Thoracic aorta (tissue), 2 donors: ENCODE measurements around the gene CRYBA1. TPM values are rescaled to one million over a fixed set of nuclear protein-coding genes. Genes with fewer than 3 reads are reported as not detected.

Experiments used
- ATAC-seq: fragments of 150-250 bp; one replicate; pipeline ENCODE4 v1.8.0; 2017; ENCODE audit warnings: low read depth; ENCODE audit not compliant: insufficient number of reproducible peaks, low FRiP score
- DNase-seq: peaks from one replicate; pipeline ENCODE4 v3.0.0-alpha.2; 2020; ENCODE audit warnings: low spot score
- H3K27ac ChIP-seq, 2 donors: fragments of 200-600 bp; sonication (generic); 1 replicate in 1 of 2; 2 replicates in 1 of 2; pipeline ENCODE4 v1.5.1; 2016; ENCODE audit warnings: mild to moderate bottlenecking in 2 of 2, moderate library complexity in 2 of 2
- H3K27me3 ChIP-seq: fragments of 200-600 bp; sonication (generic); replicated peaks from 2 replicates; pipeline ENCODE4 v1.6.0; 2016; ENCODE audit warnings: mild to moderate bottlenecking; ENCODE audit not compliant: insufficient read depth
- H3K36me3 ChIP-seq: fragments of 200-600 bp; sonication (generic); one replicate; pipeline ENCODE4 v1.5.1; 2016
- H3K4me1 ChIP-seq, 2 donors: fragments of 200-600 bp; sonication (generic); 1 replicate in 1 of 2; 2 replicates in 1 of 2; pipeline versions ENCODE4 v1.5.1 to v1.6.0; 2016; ENCODE audit warnings: low read depth in 2 of 2, mild to moderate bottlenecking in 1 of 2; ENCODE audit not compliant: control insufficient read depth in 1 of 2
- H3K4me3 ChIP-seq: fragments of 200-600 bp; sonication (generic); 2 replicates; pipeline ENCODE4 v1.5.1; 2016; ENCODE audit warnings: mild to moderate bottlenecking
- H3K9me3 ChIP-seq: fragments of 200-600 bp; sonication (generic); 2 replicates; pipeline ENCODE4 v1.5.1; 2016
- CTCF ChIP-seq: fragments of 200-600 bp; sonication (generic); IDR thresholded peaks from one replicate; pipeline ENCODE4 v1.5.1; 2019; ENCODE audit warnings: antibody characterized with exemption
- total RNA-seq, 2 donors: library from RNA; depleted of rRNA; stranded (reverse); fragments of >200 nt; gene quantifications; one replicate each; pipeline versions ENCODE4 v1.1.0 to v1.2.3, GENCODE V29; 2016

The CRYBA1 gene
- total RNA-seq, 2 donors from 2014 or later = not detected

- Histone ChIP-seq H3K36me3 (no peaks in the 10 kb centered on the region), H3K27ac (no peak overlapping the region), H3K27me3 (no peaks in the 10 kb centered on the region), H3K9me3 (no peaks in the 10 kb centered on the region), H3K4me3 (no peak overlapping the region), H3K4me1 (peaks cover 3 to 14% of the 10 kb centered on the region in 2 donors)
- DNase-seq (no peak), ATAC-seq (no peak)
- no peak for TF ChIP-seq CTCF
Observed at GRCh38 chr17:29209073-29209472, 37.6 kb upstream of the CRYBA1 start.

GRCh38 chr17:29210879-29211278 is 35.8 kb upstream of the CRYBA1 start:
- TF ChIP-seq CTCF = no peak
- no peaks in the 10 kb centered on the region for H3K36me3 ChIP-seq
- ATAC-seq = no peak

GRCh38 chr17:29212094-29212631 is 34.5 kb upstream of the CRYBA1 start:
- H3K4me1 ChIP-seq = peaks cover 0 to 14% of the 10 kb centered on the region in 2 donors
- TF ChIP-seq CTCF = no peak
- no peak overlapping the region for H3K27ac ChIP-seq
- H3K9me3 ChIP-seq = no peaks in the 10 kb centered on the region
- no peak for DNase-seq
- no peak overlapping the region for H3K4me3 ChIP-seq
- no peak for ATAC-seq
- no peaks in the 10 kb centered on the region for H3K36me3 ChIP-seq
- H3K27me3 ChIP-seq = no peaks in the 10 kb centered on the region

More at GRCh38 chr17:29210879-29211278, 35.8 kb upstream of the CRYBA1 start:
- H3K9me3 ChIP-seq = no peaks in the 10 kb centered on the region
- H3K4me1 ChIP-seq = peaks cover 0 to 9% of the 10 kb centered on the region in 2 donors
- no peak overlapping the region for H3K4me3 ChIP-seq
- H3K27me3 ChIP-seq = no peaks in the 10 kb centered on the region
- no peak for DNase-seq
- no peak overlapping the region for H3K27ac ChIP-seq

GRCh38 chr17:29212681-29213121 is 34.0 kb upstream of the CRYBA1 start:
- Histone ChIP-seq H3K27me3 (no peaks in the 10 kb centered on the region), H3K27ac (no peak overlapping the region), H3K9me3 (no peaks in the 10 kb centered on the region), H3K36me3 (no peaks in the 10 kb centered on the region), H3K4me1 (peaks cover 0 to 14% of the 10 kb centered on the region in 2 donors), H3K4me3 (no peak overlapping the region)
- TF ChIP-seq CTCF = no peak
- ATAC-seq (no peak), DNase-seq (no peak)

- Histone ChIP-seq H3K27me3 (no peaks in the 10 kb centered on the region), H3K9me3 (no peaks in the 10 kb centered on the region), H3K36me3 (no peaks in the 10 kb centered on the region), H3K4me3 (no peak overlapping the region), H3K4me1 (peaks cover 0 to 18% of the 10 kb centered on the region in 2 donors), H3K27ac (no peak overlapping the region)
- DNase-seq (no peak), ATAC-seq (no peak)
- no peak for TF ChIP-seq CTCF
Observed at GRCh38 chr17:29214215-29215146, 32.2 kb upstream of the CRYBA1 start.
